ENCODE data around the gene COL27A1.
"Not testable (repeated sequence)": the region's sequence is repeated elsewhere in the genome, so short reads cannot be mapped to it uniquely, and the experiment has no call there.

COL27A1 gene

DNA sequence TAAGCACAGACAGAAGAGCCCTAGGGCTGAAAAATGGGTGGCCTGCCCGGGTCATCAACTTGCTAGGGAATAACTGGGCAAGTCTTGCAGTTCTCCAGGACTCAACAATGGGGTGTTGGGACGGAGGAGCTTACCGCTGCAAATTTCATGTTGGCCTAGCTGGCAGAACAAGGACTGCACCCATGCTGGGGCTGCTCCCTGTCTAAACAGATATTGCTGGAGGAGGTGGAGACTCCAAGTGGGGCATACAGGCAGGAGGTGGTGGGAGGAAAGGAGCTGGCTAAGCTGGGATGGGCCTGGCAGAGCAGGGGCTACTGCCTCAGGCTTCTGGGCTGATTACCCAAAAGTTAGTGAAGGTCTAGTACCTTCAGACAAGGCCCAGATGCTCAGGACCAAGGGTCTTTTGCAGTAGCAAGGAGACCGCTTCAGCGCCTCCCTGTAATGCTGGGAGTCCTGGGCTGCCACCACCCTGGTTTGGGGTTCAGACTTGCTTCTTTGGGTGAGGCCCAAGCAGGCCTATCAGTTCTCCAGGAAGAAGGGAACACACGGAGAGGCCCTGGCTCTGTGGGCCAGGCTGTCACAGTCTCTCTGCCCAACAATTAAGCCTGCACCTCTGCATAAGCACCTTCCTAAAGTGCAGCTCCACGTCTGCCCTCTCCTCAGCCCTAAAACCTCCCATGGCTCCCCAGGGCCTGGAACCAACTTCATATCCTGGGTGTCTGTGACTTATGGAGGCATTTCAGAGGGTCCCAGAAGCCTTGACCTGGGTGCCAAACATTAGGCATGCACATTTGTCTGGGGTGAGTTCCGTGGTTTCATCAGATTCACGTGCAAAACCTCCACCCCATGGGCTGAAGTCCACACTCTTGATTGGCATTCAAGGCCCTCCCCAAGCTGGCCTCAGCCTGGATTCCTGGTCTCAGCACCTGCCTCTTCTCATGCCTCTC is 32.0 kb upstream of the COL27A1 start:
- DNase-seq (ENCODE audit: low read depth in 2 of 2) = no peak

DNA sequence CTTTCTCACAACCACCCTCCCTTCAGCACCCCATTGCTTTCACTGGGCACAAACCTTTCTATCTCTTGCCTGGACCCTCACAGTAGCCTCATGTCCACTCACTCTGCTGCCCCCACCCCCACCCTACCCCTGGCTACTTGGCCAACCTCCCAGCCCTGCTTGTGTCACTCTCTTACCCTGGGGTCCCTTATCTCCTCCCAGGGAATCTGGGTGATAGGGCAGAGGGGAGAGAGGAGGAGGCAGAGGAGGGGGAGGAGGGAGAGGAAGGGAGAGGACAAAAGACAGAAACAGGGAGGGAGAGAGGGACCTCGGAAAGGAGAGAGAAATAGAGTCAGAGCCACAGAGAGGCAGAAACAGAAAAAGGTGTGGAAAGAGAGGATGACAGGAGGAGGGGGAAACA is 31.2 kb upstream of the COL27A1 start:
- no peak for DNase-seq (ENCODE audit: low read depth in 2 of 2)

DNA sequence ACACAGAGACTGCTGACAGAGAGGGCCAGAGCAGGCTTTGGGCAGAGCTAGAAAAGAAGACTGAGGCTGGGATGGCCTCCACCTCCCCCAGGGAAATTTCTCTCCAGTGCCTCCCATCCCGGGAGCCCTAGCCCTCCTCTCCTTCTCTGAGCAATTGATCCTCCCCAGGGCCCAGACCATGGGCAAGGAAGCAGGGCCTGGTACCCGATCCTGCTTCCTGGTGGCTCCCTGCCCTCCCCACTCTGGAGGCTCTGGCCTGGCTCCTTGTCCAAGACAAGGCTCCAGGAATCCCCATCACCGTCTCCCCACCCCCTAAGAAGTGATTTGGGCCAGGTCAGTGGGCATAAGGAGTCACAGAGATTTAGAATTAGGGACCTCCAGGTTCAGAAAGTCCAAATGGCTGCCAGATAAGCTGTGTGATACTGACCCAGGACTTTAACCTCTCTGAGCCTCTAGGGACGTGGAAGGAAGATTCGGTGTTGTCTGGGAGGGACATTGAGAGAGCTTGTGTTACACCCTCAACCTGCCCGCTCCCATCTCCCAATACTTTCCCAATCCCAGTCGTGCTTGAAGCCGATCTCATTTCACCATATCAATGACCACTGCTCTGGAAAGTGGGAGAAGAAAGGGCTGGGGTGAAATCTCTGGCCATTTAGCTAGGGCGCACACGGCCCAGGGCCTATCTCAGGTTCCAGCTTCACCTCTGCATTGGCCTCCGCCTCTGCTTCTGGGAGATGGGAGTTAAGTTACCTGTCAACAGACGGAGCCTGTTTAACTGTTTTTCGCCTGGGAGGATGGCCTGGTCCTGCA is 30.5 kb upstream of the COL27A1 start:
- no peak for DNase-seq (ENCODE audit: low read depth in 2 of 2)

DNA sequence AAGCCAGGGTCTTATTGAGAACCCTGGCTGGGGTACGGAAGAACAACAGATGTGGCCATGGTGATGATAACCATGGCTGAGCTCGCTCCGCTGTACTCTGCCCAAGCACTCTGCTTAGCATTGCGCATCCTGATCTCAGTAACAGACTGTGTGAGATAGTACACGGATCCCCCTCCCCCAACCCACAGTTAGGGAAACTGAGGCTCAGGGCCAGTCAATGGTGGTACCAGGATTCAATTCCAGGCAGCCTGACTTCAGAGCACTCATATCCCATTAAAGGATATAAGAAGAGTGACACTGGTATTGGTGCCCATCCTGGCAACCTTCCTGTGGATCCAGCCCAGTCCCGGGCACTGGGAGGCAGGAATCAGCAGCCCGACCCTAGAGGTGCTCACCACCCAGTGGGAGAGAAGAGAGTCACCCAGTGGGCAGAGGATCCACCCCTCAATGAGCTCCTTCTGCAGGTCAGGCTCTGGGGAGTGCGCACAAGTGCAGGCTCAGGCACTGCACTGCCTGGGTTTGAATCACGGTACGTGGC is 29.8 kb upstream of the COL27A1 start:
- no peak for DNase-seq (ENCODE audit: low read depth in 2 of 2)

DNA sequence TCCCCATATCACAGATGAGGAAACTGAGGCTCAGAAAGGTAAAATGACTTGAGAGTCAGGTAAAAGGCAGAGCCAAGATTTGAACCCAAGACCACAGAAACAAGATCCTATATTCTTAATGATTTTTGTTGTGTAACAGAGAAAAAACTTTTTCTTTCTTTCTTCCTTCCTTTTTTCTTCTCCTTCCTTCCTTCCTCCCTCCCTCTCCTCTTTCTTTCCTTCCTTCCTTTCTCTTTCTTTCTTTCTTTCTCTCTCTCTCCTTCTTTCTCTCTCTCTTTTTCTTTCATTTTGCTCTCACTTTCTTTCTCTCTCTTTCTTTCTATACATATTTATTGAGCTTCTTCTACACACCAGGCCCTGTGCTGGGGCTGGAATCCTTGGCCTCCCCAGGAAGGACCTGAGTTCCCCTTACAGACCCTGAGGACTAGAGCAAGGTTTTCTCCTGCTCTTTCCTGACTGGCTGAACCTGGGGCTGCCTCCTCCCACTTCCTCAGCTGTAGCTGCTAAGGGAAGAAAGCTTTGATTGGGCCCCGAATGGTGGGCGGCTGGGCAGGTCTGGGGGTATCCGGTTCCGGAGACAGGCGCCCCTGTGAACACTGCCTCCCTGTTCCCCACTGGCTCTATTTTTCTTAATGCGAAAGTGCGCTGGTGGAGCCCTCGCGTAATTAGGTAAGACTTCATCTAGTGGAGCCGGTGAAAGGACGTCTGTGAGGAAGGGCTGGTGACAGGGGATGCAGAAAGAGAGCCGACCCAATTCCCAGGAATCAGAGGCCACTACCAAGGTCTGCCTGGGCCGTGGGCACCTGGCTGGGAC is 28.9 kb upstream of the COL27A1 start:
- no peak for DNase-seq (ENCODE audit: low read depth in 2 of 2)

DNA sequence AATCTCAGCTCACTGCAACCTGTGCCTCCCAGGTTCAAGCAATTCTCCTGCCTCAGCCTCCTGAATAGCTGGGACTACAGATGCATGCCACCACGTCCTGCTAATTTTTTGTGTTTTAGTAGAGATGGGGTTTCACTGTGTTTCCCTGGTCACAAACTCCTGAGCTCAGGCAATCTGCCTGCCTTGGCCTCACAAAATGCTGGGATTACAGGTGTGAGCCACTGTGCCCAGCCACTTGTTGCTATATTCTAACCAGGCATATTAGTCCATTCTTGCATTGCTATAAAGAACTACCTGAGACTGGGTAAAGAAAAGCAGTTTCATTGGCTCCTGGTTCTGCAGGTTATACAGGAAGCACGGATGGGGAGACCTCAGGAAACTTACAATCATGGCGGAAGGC is 26.6 kb upstream of the COL27A1 start:
- DNase-seq (ENCODE audit: low read depth in 2 of 2) = not testable (repeated sequence)

DNA sequence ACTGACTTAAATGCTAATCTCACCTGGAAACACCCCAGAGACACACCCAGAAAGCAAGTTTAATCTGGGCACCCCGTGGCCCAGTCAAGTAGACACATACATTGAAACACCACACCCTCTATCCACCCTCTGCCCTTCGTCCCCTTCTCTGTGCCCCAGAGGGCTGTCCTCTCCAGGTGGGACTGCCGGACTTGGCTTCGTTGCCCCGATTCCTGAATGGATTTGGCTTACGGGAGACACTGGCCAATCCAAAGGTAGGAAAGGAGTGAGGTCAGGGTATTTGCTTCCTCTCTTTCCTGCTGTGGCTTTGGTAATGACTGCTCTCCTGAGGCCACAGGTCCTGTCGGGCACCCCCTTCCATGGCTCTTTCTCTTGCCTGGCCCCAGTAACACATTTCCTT is 25.2 kb upstream of the COL27A1 start:
- DNase-seq (ENCODE audit: low read depth in 2 of 2) = no peak

DNA sequence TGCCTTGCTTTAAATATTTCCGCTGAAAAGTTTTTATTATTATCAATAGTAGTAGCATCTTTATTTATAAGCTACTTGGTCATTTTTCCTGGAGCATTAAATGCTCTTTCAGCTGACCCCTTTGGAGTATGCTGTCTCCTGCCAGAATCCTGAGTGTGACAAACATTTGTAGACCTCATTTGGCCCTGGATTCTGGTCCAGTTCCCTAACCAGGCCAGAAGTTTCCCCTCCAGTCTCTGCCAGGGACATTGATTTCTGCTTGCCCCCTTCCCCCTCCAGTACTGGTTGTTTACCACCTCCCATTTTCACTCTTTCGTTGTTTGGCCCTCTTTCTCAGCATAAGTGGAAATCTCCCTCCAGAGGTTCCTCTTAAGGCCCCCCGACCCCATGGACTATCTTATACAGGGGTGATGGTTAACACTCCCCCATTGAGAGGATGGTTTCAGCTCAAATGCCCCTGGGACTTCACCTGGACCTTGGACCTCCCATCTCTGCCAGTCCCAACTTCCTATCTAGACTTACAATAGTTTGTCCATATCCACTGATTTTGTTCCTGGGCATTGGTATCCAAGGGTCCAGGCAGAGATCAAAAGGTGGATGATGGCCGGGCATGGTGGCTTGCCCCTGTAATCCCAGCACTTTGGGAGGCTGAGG is 24.6 kb upstream of the COL27A1 start:
- DNase-seq (ENCODE audit: low read depth in 2 of 2) = no peak

DNA sequence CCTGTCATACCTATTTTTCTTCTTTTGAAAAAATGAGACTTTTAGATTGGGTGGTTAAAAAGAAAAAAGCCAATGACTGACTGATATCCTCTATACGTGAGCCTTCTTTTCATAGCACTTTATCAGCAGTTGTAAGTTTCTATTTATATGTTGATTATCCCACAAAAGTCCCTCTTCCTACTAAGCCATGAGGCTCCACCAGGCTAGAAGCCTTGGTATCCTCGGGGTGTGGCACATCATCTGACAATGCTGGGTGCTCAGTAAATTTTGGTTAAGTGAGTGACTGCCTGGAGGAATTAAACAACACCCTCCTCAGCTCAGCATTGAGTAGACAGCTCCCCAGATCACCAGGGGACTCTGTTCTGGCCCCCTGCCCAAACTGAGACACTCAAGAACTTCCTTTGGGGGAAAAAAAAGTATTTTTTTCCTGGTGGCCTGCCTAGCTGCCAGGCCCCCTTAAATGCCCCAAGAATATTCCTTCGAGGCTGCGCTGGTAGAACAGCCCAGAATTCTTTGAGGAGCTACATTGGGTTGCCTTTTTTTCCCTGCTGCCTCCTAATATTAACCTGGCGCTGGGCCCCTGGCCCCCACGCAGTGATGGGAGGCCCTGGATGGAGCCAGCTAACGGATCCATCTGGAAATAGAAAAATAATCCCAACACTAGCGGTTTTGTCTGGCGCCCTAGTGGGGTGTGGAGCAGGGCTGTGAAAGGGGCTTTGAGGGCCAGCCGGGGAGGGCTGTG is 23.4 kb upstream of the COL27A1 start:
- DNase-seq (ENCODE audit: low read depth in 2 of 2) = no peak

DNA sequence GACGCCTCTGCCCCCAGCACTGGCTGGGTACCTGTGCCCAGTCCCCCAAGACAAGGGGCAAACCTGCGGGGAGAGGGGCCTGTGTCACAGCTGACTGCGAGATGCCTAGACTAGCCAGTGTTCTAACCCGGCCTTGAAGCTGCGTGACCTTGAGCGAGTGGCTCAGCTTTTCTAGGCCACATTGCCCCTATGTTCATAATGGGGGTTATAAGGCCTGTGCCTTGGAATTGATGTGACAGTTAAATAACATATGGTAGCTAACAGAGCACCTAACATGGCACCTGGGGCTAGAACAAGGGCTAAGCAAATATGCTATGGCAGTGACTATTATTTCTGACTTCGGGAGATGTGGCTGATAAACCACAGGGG is 22.8 kb upstream of the COL27A1 start:
- no peak for DNase-seq (ENCODE audit: low read depth in 2 of 2)

DNA sequence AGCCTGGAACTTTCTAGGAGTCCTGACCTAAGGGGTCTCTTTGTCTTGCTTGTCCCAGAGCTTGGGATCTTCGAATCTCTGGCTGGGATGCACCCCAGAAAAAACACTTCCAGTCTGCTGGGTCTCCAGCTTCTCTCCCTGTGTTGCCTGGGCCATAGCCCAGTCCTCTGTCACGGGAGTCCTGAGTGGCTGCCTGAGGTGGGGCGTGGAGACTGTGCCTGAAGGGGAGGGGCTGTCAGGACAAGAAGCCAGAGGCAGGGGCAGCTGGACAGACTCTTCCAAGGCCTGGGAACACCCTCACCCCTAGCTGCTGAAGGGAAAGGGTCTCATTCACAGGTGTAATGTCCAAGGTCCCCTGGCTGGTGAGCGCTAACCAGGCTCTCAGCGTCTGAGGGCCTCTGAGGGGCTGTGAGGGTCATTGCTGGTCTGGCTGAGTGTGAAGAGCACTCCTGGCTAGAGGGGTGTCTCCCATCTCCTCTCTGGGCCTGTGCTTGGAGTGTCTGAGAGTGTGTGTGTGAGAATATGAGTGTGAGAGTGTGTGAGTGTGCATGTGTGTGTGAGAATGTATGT is 20.4 kb upstream of the COL27A1 start:
- no peak for DNase-seq (ENCODE audit: low read depth in 2 of 2)

DNA sequence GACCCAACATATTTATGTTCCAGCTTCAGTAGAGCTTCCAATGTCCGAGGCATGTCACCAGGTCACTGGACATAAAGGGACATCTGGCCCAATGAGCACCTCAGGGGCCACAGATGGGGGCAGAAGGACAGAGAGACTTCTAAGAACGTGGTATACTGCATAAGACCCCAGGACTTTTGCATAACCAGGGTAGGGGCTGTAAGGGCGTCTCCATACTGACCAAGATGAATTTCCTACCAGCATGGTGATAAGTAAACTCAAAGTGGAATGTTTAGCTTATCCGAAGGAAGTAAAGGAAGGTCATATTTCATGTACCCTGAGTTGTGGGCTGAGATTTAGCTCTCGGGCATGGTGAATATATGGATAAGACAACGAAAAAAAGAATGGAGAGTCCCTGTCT is 17.5 kb upstream of the COL27A1 start:
- no peak for DNase-seq (ENCODE audit: low read depth in 2 of 2)

DNA sequence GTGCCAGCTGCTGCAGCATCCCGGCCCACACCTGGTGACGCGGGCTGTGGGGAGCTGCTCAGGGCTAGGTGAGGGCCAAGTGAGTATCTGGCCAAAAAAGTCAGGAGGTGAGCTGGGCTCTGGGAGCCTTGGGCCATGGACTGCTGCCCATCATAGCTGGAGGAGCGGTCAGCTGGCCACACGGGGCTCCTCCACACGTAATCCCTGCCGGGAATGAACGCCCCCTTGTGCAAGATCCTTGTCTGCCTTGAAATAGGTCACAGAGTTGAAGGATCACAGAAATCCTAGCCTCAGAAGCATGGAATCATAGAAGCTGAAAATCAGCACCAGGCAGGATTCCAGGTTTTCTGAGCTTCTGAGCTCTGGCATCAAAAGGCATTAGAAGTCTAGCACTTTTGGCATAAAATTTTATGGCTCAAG is 16.8 kb upstream of the COL27A1 start:
- DNase-seq (ENCODE audit: low read depth in 2 of 2) = no peak

DNA sequence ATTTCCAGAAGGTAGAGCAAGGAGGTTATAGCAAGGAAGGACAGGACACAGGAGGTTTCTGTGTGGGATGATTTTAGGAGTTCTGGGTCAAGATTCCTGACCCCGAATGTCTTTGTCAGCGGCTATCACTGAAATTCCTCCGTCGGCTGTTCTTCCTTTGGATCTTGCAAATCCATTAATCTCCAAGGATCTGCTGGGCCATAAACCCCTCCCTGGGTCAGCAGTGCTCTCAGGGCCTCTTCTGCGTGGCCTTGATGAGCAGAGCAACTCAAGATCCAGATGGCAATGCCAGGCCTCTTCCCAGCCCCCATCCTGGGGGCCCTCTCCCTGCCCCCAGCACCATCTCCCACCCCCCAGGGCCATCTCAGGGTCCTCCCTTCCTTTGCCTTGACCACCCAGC is 16.3 kb upstream of the COL27A1 start:
- DNase-seq (ENCODE audit: low read depth in 2 of 2) = no peak

DNA sequence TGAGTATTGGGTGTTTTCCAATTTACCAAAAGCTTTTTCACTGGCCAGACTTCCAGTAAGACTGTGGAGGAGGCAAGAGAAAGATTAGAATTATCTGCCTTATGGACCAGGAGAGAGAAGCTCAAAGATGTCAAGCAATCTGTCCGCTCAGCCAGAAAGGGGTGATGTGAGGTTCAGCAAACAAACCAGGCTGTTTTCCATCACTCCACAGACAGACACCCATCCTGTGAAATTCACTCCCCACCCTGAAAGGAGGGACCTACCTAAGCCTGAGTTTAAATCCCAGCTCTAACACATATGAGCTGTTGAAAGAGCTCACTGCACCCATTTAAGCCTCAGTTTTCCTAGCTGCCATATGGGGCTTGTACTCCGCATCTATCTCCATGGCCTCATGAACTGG is 14.9 kb upstream of the COL27A1 start:
- no peak for DNase-seq (ENCODE audit: low read depth in 2 of 2)

DNA sequence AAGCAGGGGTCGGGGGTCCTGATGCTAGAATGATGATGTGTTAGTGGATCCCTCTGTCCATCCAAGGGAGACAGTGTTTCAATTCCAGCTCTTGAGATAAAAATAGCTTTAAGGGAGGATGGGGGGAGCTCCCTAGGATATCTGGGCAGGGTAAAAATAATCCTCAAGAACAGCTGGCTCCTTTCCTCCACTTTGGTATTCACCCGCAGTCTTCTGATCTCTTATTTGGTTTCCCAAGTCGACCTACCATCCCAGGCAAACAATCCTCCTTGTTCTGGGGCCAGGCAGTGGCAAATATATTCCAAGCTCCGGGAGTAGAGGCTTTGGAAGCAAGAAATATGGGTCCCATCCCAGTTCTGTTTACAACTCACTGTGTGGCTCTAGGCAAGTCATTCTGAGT is 14.5 kb upstream of the COL27A1 start:
- DNase-seq (ENCODE audit: low read depth in 2 of 2) = no peak

DNA sequence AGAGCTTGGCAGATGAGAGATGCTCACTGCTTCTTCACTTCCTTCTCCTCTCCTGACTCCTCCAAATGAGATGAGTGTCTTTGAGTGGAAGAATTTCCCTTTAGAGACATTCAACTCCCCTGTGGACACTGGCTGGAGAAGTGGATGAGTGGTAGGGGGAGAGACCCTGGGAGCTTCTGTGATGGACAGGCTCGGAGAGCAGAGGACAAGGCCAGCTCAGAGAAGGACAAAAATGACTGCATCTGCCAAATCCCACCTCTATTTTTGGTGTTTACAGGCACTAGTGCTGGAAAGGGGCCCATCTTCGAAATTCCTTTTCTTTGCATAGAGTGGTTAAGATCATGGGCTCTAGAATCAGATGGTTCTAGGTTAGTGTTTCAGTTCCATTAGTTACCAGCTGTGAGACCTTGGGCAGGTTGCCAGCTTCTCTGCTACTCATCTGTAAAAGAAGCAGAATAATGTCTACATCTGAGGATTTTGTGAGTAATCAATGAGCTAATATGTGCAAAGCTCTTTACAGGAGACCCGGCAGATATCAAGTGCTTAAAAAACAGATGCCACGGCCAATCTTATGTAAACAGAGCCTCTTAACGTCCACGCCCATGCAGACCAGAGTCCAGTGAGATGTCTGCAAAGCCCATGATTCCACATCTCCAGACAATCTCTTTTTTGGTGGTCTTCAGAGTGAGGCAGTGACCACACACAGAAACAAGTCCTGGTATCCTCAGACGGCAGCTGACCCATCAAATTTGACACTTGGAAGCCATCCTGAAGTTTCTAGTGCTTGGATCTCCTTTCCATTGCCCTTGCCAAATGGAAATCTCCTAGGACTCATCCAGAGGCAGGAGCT is 13.6 kb upstream of the COL27A1 start:
- DNase-seq (ENCODE audit: low read depth in 2 of 2) = no peak

DNA sequence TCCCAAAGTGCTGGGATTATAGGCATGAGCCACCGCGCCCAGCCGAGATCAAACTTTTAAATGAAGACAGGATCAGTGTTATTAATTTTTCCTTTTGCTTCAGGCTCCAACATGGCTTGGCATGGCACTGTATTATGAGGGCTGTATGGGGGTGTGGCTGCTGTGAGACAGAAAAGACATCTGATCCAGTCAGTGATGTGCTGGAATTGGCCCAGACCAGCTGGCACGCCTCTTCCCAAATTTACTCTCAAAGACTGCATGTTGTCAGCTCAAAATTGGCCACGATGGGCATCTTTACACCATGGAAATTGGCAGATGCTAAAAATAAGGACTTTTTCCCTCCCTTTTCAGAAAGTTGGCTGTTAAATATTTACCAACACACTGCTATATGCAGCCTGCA is 12.1 kb upstream of the COL27A1 start:
- DNase-seq (ENCODE audit: low read depth in 2 of 2) = no peak

DNA sequence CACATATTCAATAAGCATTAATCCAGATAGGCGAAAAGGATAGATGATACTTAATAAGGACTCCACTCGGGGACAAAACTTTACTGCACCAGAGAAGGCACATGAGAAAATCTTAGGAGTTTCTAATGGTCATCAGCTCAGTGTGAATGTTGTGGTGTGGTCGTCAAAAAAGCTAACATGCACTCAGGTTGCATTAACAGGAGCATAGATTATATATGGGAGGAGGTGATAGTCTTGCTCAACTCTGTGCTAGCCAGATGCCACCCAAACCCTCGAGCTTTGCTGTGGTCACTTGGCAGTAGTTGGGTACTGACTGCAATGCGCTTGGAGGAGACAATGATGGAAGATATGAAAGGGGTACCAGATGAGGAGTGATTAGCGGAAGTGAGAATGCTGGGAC is 8.6 kb upstream of the COL27A1 start:
- no peak for DNase-seq (ENCODE audit: low read depth in 2 of 2)
